K562 (cell line): ENCODE measurements around the gene DDOST. TPM values are rescaled to one million over a fixed set of nuclear protein-coding genes. Genes with fewer than 3 reads are reported as not detected.
A peak's percentile ranks its signal among the peaks of the same experiment; 100 is the strongest.

Source experiments
- ATAC-seq: fragments of 200-7000 bp; cut with Tn5 transposase; 3 replicates; pipeline ENCODE4 v1.9.1; 2020; ENCODE audit warnings: moderate library complexity
- BruUV-seq: library from RNA; stranded (reverse); fragments of 400-500 nt; replicated peaks from 2 replicates; lab custom pipeline; 2021; lab: Mats Ljungman, UMichigan
- CTCF ChIA-PET: fragments of 300-600 bp; formaldehyde crosslinking; extraction: SDS; loops from one replicate; lab custom pipeline; 2021; ENCODE audit warnings: low intra/inter-chr PET ratio; lab: Yijun Ruan, JAX
- POLR2A ChIA-PET: fragments of 300-600, 350-650 bp; sonication (Branson Sonifier 250); formaldehyde crosslinking; extraction: SDS; loops from one replicate; lab custom pipeline; 2021; ENCODE audit warnings: antibody characterized with exemption, inconsistent platforms; lab: Yijun Ruan, JAX
- DNase-seq, 4 experiments: peaks; one replicate each; pipeline versions ENCODE4 v3.0.0 to v3.0.0-alpha.2; 2011 to 2018; ENCODE audit warnings: low spot score in 3 of 4, mixed read lengths in 3 of 4; ENCODE audit errors: extremely low read depth in 1 of 4
- FAIRE-seq: peaks from 2 replicates; lab custom pipeline; 2011; peaks lifted over from hg19 to GRCh38; lab: Jason Lieb, UNC
- H2AFZ ChIP-seq: 2 replicates; pipeline ENCODE4 v1.6.0; 2011; ENCODE audit warnings: low read depth, low read length, control low read depth, inconsistent platforms
- H3K27ac ChIP-seq: fragments of 200-600 bp; 3 replicates; pipeline ENCODE4 v1.8.0; 2011; ENCODE audit warnings: low read depth, mild to moderate bottlenecking, control low read depth, inconsistent platforms, low read length, moderate library complexity, mixed read lengths; ENCODE audit errors: extremely low read depth
- H3K27me3 ChIP-seq, 2 experiments: fragments of 300-600 bp in 1 of 2; 2 replicates in 1 of 2; 3 replicates in 1 of 2; pipeline versions ENCODE4 v1.6.0 to v1.8.0; 2011; ENCODE audit warnings: inconsistent platforms in 2 of 2, low read length in 2 of 2, mild to moderate bottlenecking in 1 of 2, mixed read lengths in 1 of 2, moderate library complexity in 1 of 2; ENCODE audit not compliant: control insufficient read depth in 2 of 2, insufficient read depth in 2 of 2
- H3K36me3 ChIP-seq: fragments of 300-600 bp; 3 replicates; pipeline ENCODE4 v1.8.0; 2011; ENCODE audit warnings: mild to moderate bottlenecking, low read length, inconsistent platforms; ENCODE audit not compliant: control insufficient read depth, insufficient read depth
- H3K4me1 ChIP-seq, 2 experiments: fragments of 200-600 bp in 1 of 2; replicated peaks in 1 of 2; 2 replicates in 1 of 2; 3 replicates in 1 of 2; pipeline versions ENCODE4 v1.5.1 to v1.8.0; 2011; ENCODE audit warnings: inconsistent platforms in 2 of 2, low read length in 2 of 2, mild to moderate bottlenecking in 1 of 2, mixed read lengths in 1 of 2, moderate library complexity in 1 of 2; ENCODE audit not compliant: control insufficient read depth in 2 of 2, insufficient read depth in 2 of 2
- H3K4me2 ChIP-seq: 2 replicates; pipeline ENCODE4 v1.6.1; 2011; ENCODE audit warnings: low read length, control low read depth, inconsistent platforms, mixed read lengths; ENCODE audit not compliant: insufficient read depth
- H3K4me3 ChIP-seq: fragments of 200-600 bp; sonication (generic), shearing (Covaris generic); 2 replicates; pipeline ENCODE4 v1.5.1; 2016; ENCODE audit warnings: control low read depth, inconsistent platforms
- H3K79me2 ChIP-seq: fragments of 200-600 bp; 3 replicates; pipeline ENCODE4 v1.8.0; 2011; ENCODE audit warnings: low read length, inconsistent platforms; ENCODE audit not compliant: control insufficient read depth, insufficient read depth
- H3K9ac ChIP-seq, 2 experiments: 2 replicates each; pipeline versions ENCODE4 v1.6.0 to v1.6.1; 2011; ENCODE audit warnings: low read depth in 2 of 2, low read length in 2 of 2, control low read depth in 1 of 2, inconsistent platforms in 1 of 2, mild to moderate bottlenecking in 1 of 2, mixed read lengths in 1 of 2; ENCODE audit not compliant: insufficient read depth in 1 of 2
- H3K9me1 ChIP-seq: one replicate; pipeline ENCODE4 v1.6.0; 2011; ENCODE audit warnings: inconsistent platforms, mild to moderate bottlenecking, low read length, moderate library complexity; ENCODE audit not compliant: control insufficient read depth, insufficient read depth
- H3K9me3 ChIP-seq: replicated peaks from 2 replicates; pipeline ENCODE4 v1.5.1; 2011; ENCODE audit warnings: low read depth, low read length, inconsistent platforms; ENCODE audit not compliant: control insufficient read depth, insufficient read depth
- H4K20me1 ChIP-seq: replicated peaks from 2 replicates; pipeline ENCODE4 v1.6.1; 2011; ENCODE audit warnings: low read length, inconsistent platforms, mixed read lengths; ENCODE audit not compliant: control insufficient read depth, insufficient read depth
- ATF3 ChIP-seq, 2 experiments: fragments of 450-650 bp in 1 of 2; sonication (generic) in 1 of 2; formaldehyde crosslinking in 1 of 2; IDR thresholded peaks in 1 of 2; conservative IDR thresholded peaks in 1 of 2; 2 replicates each; pipeline versions ENCODE4 v1.6.1 to v1.8.1; 2016 to 2023; ENCODE audit warnings: mild to moderate bottlenecking in 2 of 2, moderate library complexity in 2 of 2, inconsistent platforms in 1 of 2, missing genetic modification reagents in 1 of 2
- HDGF ChIP-seq: fragments of 450-650 bp; IDR thresholded peaks from 2 replicates; pipeline ENCODE4 v1.6.1; 2016
- KAT8 ChIP-seq: fragments of 450-650 bp; IDR thresholded peaks from 2 replicates; pipeline ENCODE4 v1.6.1; 2016; ENCODE audit warnings: low read depth, mild to moderate bottlenecking
- RNF2 ChIP-seq: sonication (generic); IDR thresholded peaks from 2 replicates; pipeline ENCODE4 v1.6.1; 2016
- WHSC1 ChIP-seq: IDR thresholded peaks from one replicate; pipeline ENCODE4 v1.6.1; 2012; ENCODE audit warnings: low read length, control low read depth, inconsistent platforms
- WGBS: fragments of 100-300 bp; shearing (Covaris generic); methylation state at CpG from one replicate; pipeline ENCODE4 v1.1.6; 2016; ENCODE audit warnings: low coverage, mixed read lengths; ENCODE audit not compliant: insufficient coverage; ENCODE audit errors: missing lambda C conversion rate; 5-methylcytosine and 5-hydroxymethylcytosine counted together
- in situ Hi-C: fragments of 300-500 bp; cut with MboI; formaldehyde crosslinking; loops from 4 replicates; pipeline ENCODE4 v1.15.0; 2018; ENCODE audit warnings: inconsistent platforms, mixed read lengths
- intact Hi-C: fragments of 100-400 bp; cut with micrococcal nuclease; formaldehyde crosslinking; loops from 2 replicates; pipeline ENCODE4 v1.14.2; 2022
- polyA plus RNA-seq, 8 experiments: library from polyadenylated mRNA; depleted of rRNA in 4 of 8; stranded (reverse) in 5 of 8; unstranded in 3 of 8; fragments of >200 nt; fragmentation: Nextera tagmentation in 2 of 8; fragmentation: Illumina TruSeq in 1 of 8; extraction: Ambion mirVana in 2 of 8; extraction: Trizol in 1 of 8; gene quantifications; 2 replicates each; pipeline versions ENCODE4 v1.2.1 to v1.2.3, GENCODE V29; 2011 to 2014; ENCODE audit warnings: inconsistent platforms in 1 of 8, missing spikeins in 1 of 8
- total RNA-seq, 7 experiments: library from RNA; depleted of rRNA in 6 of 7; stranded (reverse); fragments of >200 nt in 6 of 7; fragmentation: Illumina TruSeq in 2 of 7; extraction: Trizol in 2 of 7; gene quantifications; 2 replicates each; pipeline versions ENCODE4 v1.2.1 to v1.2.3, GENCODE V29; 2011 to 2021; ENCODE audit warnings: low replicate concordance in 1 of 7

Gene DDOST
- total and polyA plus RNA-seq, 9 of the 15 experiments (the other 6 are each of a cell fraction or from before 2014, with no cell fraction given), result 173 to 306 (median 222) TPM

DNA sequence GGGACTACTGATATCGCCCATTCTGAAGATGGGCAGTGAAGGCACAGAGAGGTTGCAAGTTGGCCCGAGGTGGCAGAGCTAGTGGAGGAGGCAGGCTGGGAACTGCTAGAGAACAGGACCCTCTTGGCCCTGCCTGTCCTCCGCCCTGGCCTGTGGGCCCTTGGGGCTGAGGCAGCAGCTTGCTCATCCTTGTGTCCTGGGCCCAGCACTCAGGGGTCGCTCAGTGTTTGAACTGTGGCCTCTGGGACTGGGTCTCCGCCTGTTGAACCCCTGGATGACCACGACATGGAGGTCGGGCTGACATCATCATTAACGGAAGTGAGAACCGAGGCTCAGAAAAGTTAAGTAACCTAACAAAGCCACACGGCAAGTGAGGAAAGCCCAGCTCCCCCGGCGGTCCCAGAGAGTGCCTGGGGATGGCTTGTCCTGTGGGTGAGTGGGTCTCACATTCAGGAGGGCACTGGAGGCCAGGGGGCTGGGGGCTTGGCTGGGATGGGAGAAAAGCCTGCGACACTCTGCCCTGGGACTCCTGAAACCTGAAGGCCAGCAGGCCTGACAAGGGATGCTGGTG, 23.0 kb upstream of the DDOST start:
- POLR2A ChIA-PET, result interaction anchor here (0.6 to 1.2 kb wide), 2 partner anchors 16 to 20 kb away, joined by 3 read pairs; no protein-coding TSS in a partner anchor
- H3K9ac ChIP-seq, result 0 out of 4 replicates have a peak overlapping the region, but pooled peaks of 1 of the 2 experiments have one; percentile 43

More for the DNA sequence above, 23.0 kb upstream of the DDOST start:
- CTCF ChIA-PET, result no interaction called here
- no peak for FAIRE-seq
- WGBS, result 17% methylated on average over 13 of the region's 13 CpGs
- BruUV-seq, result no TSS peak
- Histone ChIP-seq H3K9me1 (no peaks in the 10 kb centered on the region), H4K20me1 (0 out of 2 replicates have a peak, but pooled peaks cover 6% of the 10 kb centered on the region), H3K4me2 (no peak overlapping the region), H2AFZ (no peak overlapping the region), H3K9me3 (no peaks in the 10 kb centered on the region), H3K27ac (no peak overlapping the region), H3K36me3 (no peaks in the 10 kb centered on the region), H3K4me3 (no peak overlapping the region), H3K4me1 (peaks cover 0 to 27% of the 10 kb centered on the region in 2 experiments; a peak in 2 of 5 replicates), H3K79me2 (no peaks in the 10 kb centered on the region), H3K27me3 (peaks cover 58 to 84% of the 10 kb centered on the region in 2 experiments)
- no peak for TF ChIP-seq WHSC1
- TF ChIP-seq KAT8, result no peak
- TF ChIP-seq ATF3 (IDR thresholded peaks at IDR 0.05), result peak; percentile 28; the same call in 1 of the 2 replicates
- TF ChIP-seq ATF3 (CRISPR knock-in tag; conservative IDR thresholded peaks at IDR 0.05), result no peak
- no peak for TF ChIP-seq RNF2
- TF ChIP-seq HDGF, result no peak
- DNase-seq, result no peak
- intact Hi-C loops (no loop called here), in situ Hi-C loops (no loop called here)
- ATAC-seq, result no peak
